Endothelial cell of umbilical vein (primary cell): ENCODE results near the gene DGCR8. TPM values are rescaled to one million over a fixed set of nuclear protein-coding genes. Genes with fewer than 3 reads are reported as not detected.

ENCODE experiments used
- Bru-seq: library from RNA; stranded (reverse); fragments of 400-500 nt; gene quantifications from one replicate; lab custom pipeline; 2021; lab: Mats Ljungman, UMichigan
- BruChase-seq, 2 experiments: library from RNA; stranded (reverse); fragments of 400-500 nt; gene quantifications; one replicate each; lab custom pipeline; 2021; lab: Mats Ljungman, UMichigan
- BruUV-seq: library from RNA; stranded (reverse); fragments of 400-500 nt; replicated peaks from 2 replicates; lab custom pipeline; 2021; lab: Mats Ljungman, UMichigan
- CTCF ChIA-PET: fragments of 300-600, 350-600 bp; sonication (Branson Sonifier 250); formaldehyde crosslinking; loops from one replicate; lab custom pipeline; 2021; ENCODE audit warnings: antibody characterized with exemption, inconsistent platforms; lab: Charles Lee
- POLR2A ChIA-PET: fragments of 300-600, 350-600 bp; sonication (Branson Sonifier 250); formaldehyde crosslinking; loops from one replicate; lab custom pipeline; 2021; ENCODE audit warnings: antibody characterized with exemption, inconsistent platforms; lab: Charles Lee
- DNase-seq: peaks from one replicate; pipeline ENCODE4 v3.0.0-alpha.2; 2011; ENCODE audit warnings: low read depth, low spot score
- FAIRE-seq: peaks from 2 replicates; lab custom pipeline; 2011; peaks lifted over from hg19 to GRCh38; lab: Jason Lieb, UNC
- H2AFZ ChIP-seq: 2 replicates; pipeline ENCODE4 v1.6.0; 2012; ENCODE audit warnings: low read depth, low read length, control low read depth, inconsistent platforms
- H3K27ac ChIP-seq: 2 replicates; pipeline ENCODE4 v1.5.1; 2011; ENCODE audit warnings: low read depth, mild to moderate bottlenecking, control low read depth, low read length, moderate library complexity; ENCODE audit not compliant: insufficient read depth
- H3K27me3 ChIP-seq, 2 experiments: 2 replicates each; pipeline versions ENCODE4 v1.6.0 to v1.6.1; 2011; ENCODE audit warnings: low read length in 2 of 2, mixed read lengths in 1 of 2; ENCODE audit not compliant: control insufficient read depth in 2 of 2, insufficient read depth in 2 of 2
- H3K36me3 ChIP-seq, 2 experiments: 2 replicates in 1 of 2; 3 replicates in 1 of 2; pipeline ENCODE4 v1.5.1; 2011; ENCODE audit warnings: low read length in 2 of 2, mild to moderate bottlenecking in 1 of 2, moderate library complexity in 1 of 2; ENCODE audit not compliant: control insufficient read depth in 2 of 2, insufficient read depth in 2 of 2; ENCODE audit errors: extremely low read depth in 1 of 2
- H3K4me1 ChIP-seq: 3 replicates; pipeline ENCODE4 v1.5.1; 2011; ENCODE audit warnings: mild to moderate bottlenecking, low read length; ENCODE audit not compliant: control insufficient read depth, insufficient read depth; ENCODE audit errors: extremely low read depth
- H3K4me2 ChIP-seq: 2 replicates; pipeline ENCODE4 v1.6.1; 2011; ENCODE audit warnings: low read length, control low read depth, mixed read lengths; ENCODE audit not compliant: insufficient read depth
- H3K4me3 ChIP-seq, 3 experiments: fragments of 200-600 bp in 1 of 3; sonication (generic), shearing (Covaris generic) in 1 of 3; replicated peaks in 1 of 3; 2 replicates each; pipeline ENCODE4 v1.5.1; 2011 to 2016; ENCODE audit warnings: control low read depth in 3 of 3, low read length in 3 of 3, mild to moderate bottlenecking in 2 of 3, inconsistent platforms in 1 of 3, low read depth in 1 of 3, moderate library complexity in 1 of 3; ENCODE audit not compliant: insufficient read depth in 1 of 3
- H3K79me2 ChIP-seq: 2 replicates; pipeline ENCODE4 v1.6.0; 2012; ENCODE audit warnings: low read length, inconsistent platforms; ENCODE audit not compliant: control insufficient read depth, insufficient read depth
- H3K9ac ChIP-seq: replicated peaks from 2 replicates; pipeline ENCODE3; 2011; ENCODE audit warnings: low read length, control low read depth; ENCODE audit not compliant: insufficient read depth; ENCODE audit errors: extremely low read depth
- H3K9me1 ChIP-seq: replicated peaks from 3 replicates; pipeline ENCODE4 v1.6.0; 2011; ENCODE audit warnings: mild to moderate bottlenecking, low read length; ENCODE audit not compliant: control insufficient read depth, insufficient read depth; ENCODE audit errors: extremely low read depth
- H3K9me3 ChIP-seq: replicated peaks from 2 replicates; pipeline ENCODE4 v1.5.1; 2012; ENCODE audit warnings: low read length, inconsistent platforms; ENCODE audit not compliant: control insufficient read depth, insufficient read depth
- H4K20me1 ChIP-seq: replicated peaks from 2 replicates; pipeline ENCODE3; 2011; ENCODE audit warnings: mild to moderate bottlenecking, low read length; ENCODE audit not compliant: control insufficient read depth, insufficient read depth; ENCODE audit errors: extremely low read depth
- CTCF ChIP-seq, 2 donors: IDR thresholded peaks; 1 replicate in 1 of 2; 2 replicates in 1 of 2; pipeline ENCODE4 v1.5.1; 2011; ENCODE audit warnings: low read length in 2 of 2, mild to moderate bottlenecking in 2 of 2, moderate library complexity in 2 of 2, control low read depth in 1 of 2, inconsistent platforms in 1 of 2, low read depth in 1 of 2; ENCODE audit not compliant: insufficient read depth in 1 of 2; ENCODE audit errors: extremely low read depth in 1 of 2
- EZH2 ChIP-seq: IDR thresholded peaks from 2 replicates; pipeline ENCODE4 v1.6.1; 2012; ENCODE audit warnings: borderline replicate concordance, low read depth, mild to moderate bottlenecking, moderate library complexity, low read length, inconsistent platforms; ENCODE audit not compliant: severe bottlenecking
- FOS ChIP-seq: IDR thresholded peaks from 2 replicates; pipeline ENCODE4 v1.6.1; 2011; ENCODE audit warnings: mild to moderate bottlenecking, low read length, moderate library complexity, borderline replicate concordance; ENCODE audit not compliant: insufficient read depth
- GATA2 ChIP-seq: IDR thresholded peaks from 2 replicates; pipeline ENCODE4 v1.7.0; 2011; ENCODE audit warnings: low read depth, mild to moderate bottlenecking, moderate library complexity, mixed read lengths, low read length; ENCODE audit not compliant: insufficient read length, insufficient read depth
- JUN ChIP-seq: IDR thresholded peaks from 2 replicates; pipeline ENCODE4 v1.6.1; 2011; ENCODE audit warnings: borderline replicate concordance, low read depth; ENCODE audit not compliant: insufficient read length, insufficient read depth
- MAX ChIP-seq: IDR thresholded peaks from 2 replicates; pipeline ENCODE4 v1.6.1; 2011; ENCODE audit not compliant: insufficient read depth, insufficient read length
- MYC ChIP-seq: IDR thresholded peaks from one replicate; pipeline ENCODE4 v1.6.1; 2011; ENCODE audit warnings: mild to moderate bottlenecking, low read depth, low read length
- POLR2A ChIP-seq: IDR thresholded peaks from 2 replicates; pipeline ENCODE4 v1.6.1; 2012; ENCODE audit warnings: low read depth, mild to moderate bottlenecking, control low read depth, low read length
- POLR2AphosphoS5 ChIP-seq: IDR thresholded peaks from 2 replicates; pipeline ENCODE4 v1.6.1; 2012; ENCODE audit warnings: low read depth, mild to moderate bottlenecking, control low read depth, low read length, moderate library complexity; ENCODE audit not compliant: insufficient read depth
- dilution Hi-C: fragments of 300-500 bp; cut with MboI; formaldehyde crosslinking; loops from one replicate; pipeline ENCODE4 v1.15.0; 2019; ENCODE audit warnings: low sequenced_read_pairs; ENCODE audit not compliant: extremely low pct_ligation_motif_present
- intact Hi-C: fragments of 100-400 bp; cut with micrococcal nuclease; formaldehyde crosslinking; loops from one replicate; pipeline ENCODE4 v1.10.0; 2022
- long read RNA-seq: library from polyadenylated mRNA; stranded (forward); transcript quantifications from one replicate; pipeline ENCODE4 v2.0.0, GENCODE V29; 2021
- polyA minus RNA-seq, 3 experiments: library from RNA; depleted of rRNA, polyadenylated mRNA; stranded (reverse); fragments of >200 nt; gene quantifications; 1 replicate in 1 of 3; 2 replicates in 2 of 3; pipeline ENCODE4 v1.2.3, GENCODE V29; 2011
- polyA plus RNA-seq, 4 experiments: library from polyadenylated mRNA; depleted of rRNA in 3 of 4; stranded (reverse) in 3 of 4; unstranded in 1 of 4; fragments of >200 nt; gene quantifications; 2 replicates each; pipeline versions ENCODE4 v1.2.1 to v1.2.3, GENCODE V29; 2011 to 2012; ENCODE audit warnings: missing spikeins in 1 of 4
- total RNA-seq: library from RNA; stranded (reverse); gene quantifications from 2 replicates; pipeline ENCODE4 v1.2.3, GENCODE V29; 2021

The DGCR8 gene
- total RNA-seq, result 64.2 and 69.7 TPM in 2 replicates
- 30.7 and 32.7 TPM in 2 replicates for polyA plus RNA-seq
- polyA plus RNA-seq (2011; cell fraction: cytosol; rRNA removed), result 19.3 and 20.7 TPM in 2 replicates
- polyA plus RNA-seq (2011; cell fraction: nucleus; rRNA removed), result 204 and 207 TPM in 2 replicates
- polyA plus RNA-seq (2012), result 23.8 and 25.5 TPM in 2 replicates
- polyA minus RNA-seq, result 46.3 and 55.3 TPM in 2 replicates
- polyA minus RNA-seq (2011; cell fraction: cytosol; rRNA and poly(A)+ RNA removed), result 13.1 TPM
- polyA minus RNA-seq (2011; cell fraction: nucleus; rRNA and poly(A)+ RNA removed), result 69.8 and 77.2 TPM in 2 replicates
- percentile 91 among the genes with signal in this experiment for Bru-seq, nascent RNA
- percentile 82 among the genes with signal in this experiment for BruChase-seq, experiment 1, labeled RNA remaining after a 6-hour chase
- percentile 89 among the genes with signal in this experiment for BruChase-seq, experiment 2, labeled RNA remaining after a 2-hour chase
- long read RNA-seq, full-length matches to known transcripts, result 14 of 29 reads
- long read RNA-seq, partial matches to known transcripts, result 4 of 29 reads
- long read RNA-seq, other reads (novel, unspliced or antisense), result 11 of 29 reads

GRCh38 chr22:20079745-20080444 is at the start of gene DGCR8:
DGCR8 (plus strand) TSS chr22:20080241; CDS start chr22:20085964, 5,723 bp downstream.
- H3K27me3 ChIP-seq, result no peaks in the 10 kb centered on the region
- no TSS peak for BruUV-seq
- H2AFZ ChIP-seq, result peak within 1 kb of the TSS; percentile 80
- peak within 1 kb of the TSS; percentile 60 to 96 (median 78) for H3K4me3 ChIP-seq
- H4K20me1 ChIP-seq, result no peaks in the 10 kb centered on the region
- no peaks in the 10 kb centered on the region for H3K36me3 ChIP-seq
- DNase-seq, result peak; percentile 96
- H3K4me1 ChIP-seq, result peaks cover 19% of the 10 kb centered on the region
- peak; percentile 97 for FAIRE-seq
- H3K9me3 ChIP-seq, result no peaks in the 10 kb centered on the region
- peak; percentile 95 for TF ChIP-seq POLR2A
- peak; percentile 83 for TF ChIP-seq MYC
- no peak for TF ChIP-seq FOS
- no peak for TF ChIP-seq EZH2
- no peak for TF ChIP-seq CTCF (IDR thresholded peaks at IDR 0.05; ENCODE audit: extremely low read depth in 1 of 2, insufficient read depth in 1 of 2, low read depth in 1 of 2, low read length in 2 of 2)
- TF ChIP-seq JUN, result no peak
- no peak for TF ChIP-seq GATA2
- peak; percentile 24 for TF ChIP-seq MAX
- TF ChIP-seq POLR2AphosphoS5, result peak; percentile 96
- ChIA-PET CTCF (no interaction called here), POLR2A (no interaction called here)
- dilution Hi-C loops (no loop called here), intact Hi-C loops (loop anchor here (1.0 to 2.0 kb wide), 4 partner anchors 37 to 117 kb away; partner anchors contain the start of genes TANGO2 and TRMT2A)
- peak within 1 kb of the TSS; percentile 85 for H3K27ac ChIP-seq
- H3K9ac ChIP-seq, result peak within 1 kb of the TSS; percentile 98
- H3K4me2 ChIP-seq, result peak within 1 kb of the TSS; percentile 84
- H3K79me2 ChIP-seq, result peaks cover 46% of the 10 kb centered on the region
- no peaks in the 10 kb centered on the region for H3K9me1 ChIP-seq
